ENCODE measurements around the gene HS3ST5. TPM values are rescaled to one million over a fixed set of nuclear protein-coding genes. Genes with fewer than 3 reads are reported as not detected.

HS3ST5 gene
- total RNA-seq, 4 donors from 2014 or later: not detected

GRCh38 chr6:114376611-114377175 lies 33.9 kb upstream of the HS3ST5 start:
- Histone ChIP-seq H3K27me3 (no peaks in the 10 kb centered on the region), H3K27ac (no peak overlapping the region), H3K9me3 (no peaks in the 10 kb centered on the region), H3K36me3 (no peaks in the 10 kb centered on the region), H3K4me1 (no peaks in the 10 kb centered on the region), H3K4me3 (no peak overlapping the region)
- TF ChIP-seq EP300 (IDR thresholded peaks at IDR 0.05) (no peak), POLR2A (IDR thresholded peaks at IDR 0.05) (no peak), POLR2AphosphoS5 (IDR thresholded peaks at IDR 0.05) (no peak)
- TF ChIP-seq, protein P1, sequence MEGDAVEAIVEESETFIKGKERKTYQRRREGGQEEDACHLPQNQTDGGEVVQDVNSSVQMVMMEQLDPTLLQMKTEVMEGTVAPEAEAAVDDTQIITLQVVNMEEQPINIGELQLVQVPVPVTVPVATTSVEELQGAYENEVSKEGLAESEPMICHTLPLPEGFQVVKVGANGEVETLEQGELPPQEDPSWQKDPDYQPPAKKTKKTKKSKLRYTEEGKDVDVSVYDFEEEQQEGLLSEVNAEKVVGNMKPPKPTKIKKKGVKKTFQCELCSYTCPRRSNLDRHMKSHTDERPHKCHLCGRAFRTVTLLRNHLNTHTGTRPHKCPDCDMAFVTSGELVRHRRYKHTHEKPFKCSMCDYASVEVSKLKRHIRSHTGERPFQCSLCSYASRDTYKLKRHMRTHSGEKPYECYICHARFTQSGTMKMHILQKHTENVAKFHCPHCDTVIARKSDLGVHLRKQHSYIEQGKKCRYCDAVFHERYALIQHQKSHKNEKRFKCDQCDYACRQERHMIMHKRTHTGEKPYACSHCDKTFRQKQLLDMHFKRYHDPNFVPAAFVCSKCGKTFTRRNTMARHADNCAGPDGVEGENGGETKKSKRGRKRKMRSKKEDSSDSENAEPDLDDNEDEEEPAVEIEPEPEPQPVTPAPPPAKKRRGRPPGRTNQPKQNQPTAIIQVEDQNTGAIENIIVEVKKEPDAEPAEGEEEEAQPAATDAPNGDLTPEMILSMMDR (IDR thresholded peaks at IDR 0.05): no peak
- 51% methylated on average over 2 of the region's 2 CpGs for WGBS
- DNase-seq (ENCODE audit: low spot score in 2 of 2): no peak

DNA sequence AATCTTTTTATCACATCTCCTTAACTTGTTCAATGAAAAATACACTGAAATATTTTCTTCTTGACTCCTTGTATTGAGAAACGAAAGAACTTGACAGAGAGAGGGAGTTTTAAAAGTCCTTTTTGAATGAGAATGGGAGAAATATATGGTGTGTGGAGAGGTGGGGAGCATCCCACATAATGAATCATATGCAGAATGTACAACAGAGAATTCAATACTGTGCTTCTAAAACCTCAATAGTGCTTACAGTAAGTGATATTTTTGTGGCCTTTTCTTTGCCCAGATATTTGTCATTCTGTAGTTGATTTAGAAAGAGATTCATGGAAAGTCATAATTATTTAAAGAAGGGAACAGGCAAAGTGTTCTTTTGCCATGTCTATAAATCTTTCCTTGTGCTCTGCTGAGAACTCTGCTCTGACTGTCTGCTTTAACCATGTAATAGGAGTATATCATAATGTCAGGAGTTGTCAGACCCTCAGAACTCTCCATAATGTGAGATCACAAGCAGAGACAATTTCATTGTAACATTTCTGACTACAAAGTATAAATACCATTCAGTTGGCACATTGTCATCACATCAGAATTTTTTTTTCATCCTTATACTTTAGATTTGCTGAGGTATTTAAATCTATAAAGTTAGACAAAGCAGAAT lies 32.8 kb upstream of the HS3ST5 start:
- WGBS: 28% methylated on average over 1 of the region's 1 CpG
- Histone ChIP-seq H3K36me3 (no peaks in the 10 kb centered on the region), H3K27ac (no peak overlapping the region), H3K9me3 (no peaks in the 10 kb centered on the region), H3K27me3 (no peaks in the 10 kb centered on the region), H3K4me3 (no peak overlapping the region), H3K4me1 (no peaks in the 10 kb centered on the region)
- DNase-seq (ENCODE audit: low spot score in 2 of 2): no peak
- TF ChIP-seq POLR2A (IDR thresholded peaks at IDR 0.05): no peak
- no peak for TF ChIP-seq EP300 (IDR thresholded peaks at IDR 0.05)
- no peak for TF ChIP-seq POLR2AphosphoS5 (IDR thresholded peaks at IDR 0.05)
- TF ChIP-seq, protein P1 (IDR thresholded peaks at IDR 0.05): no peak

GRCh38 chr6:114367315-114367961 lies 24.6 kb upstream of the HS3ST5 start:
- Histone ChIP-seq H3K4me1 (no peaks in the 10 kb centered on the region), H3K27me3 (no peaks in the 10 kb centered on the region), H3K36me3 (no peaks in the 10 kb centered on the region), H3K4me3 (no peak overlapping the region), H3K27ac (no peak overlapping the region), H3K9me3 (no peaks in the 10 kb centered on the region)
- DNase-seq (ENCODE audit: low spot score in 2 of 2): no peak
- TF ChIP-seq, protein P1 (IDR thresholded peaks at IDR 0.05): no peak
- TF ChIP-seq POLR2A (IDR thresholded peaks at IDR 0.05) (no peak), EP300 (IDR thresholded peaks at IDR 0.05) (no peak), POLR2AphosphoS5 (IDR thresholded peaks at IDR 0.05) (no peak)
- 70% methylated on average over 1 of the region's 1 CpG for WGBS

GRCh38 chr6:114366899-114367298 lies 24.1 kb upstream of the HS3ST5 start:
- no peak overlapping the region for H3K27ac ChIP-seq
- TF ChIP-seq, protein P1 (IDR thresholded peaks at IDR 0.05): no peak
- no peak for TF ChIP-seq POLR2AphosphoS5 (IDR thresholded peaks at IDR 0.05)
- no peak for TF ChIP-seq POLR2A (IDR thresholded peaks at IDR 0.05)
- TF ChIP-seq EP300 (IDR thresholded peaks at IDR 0.05): no peak
- DNase-seq (ENCODE audit: low spot score in 2 of 2): no peak
- no peaks in the 10 kb centered on the region for H3K4me1 ChIP-seq
- no peaks in the 10 kb centered on the region for H3K36me3 ChIP-seq
- no peaks in the 10 kb centered on the region for H3K27me3 ChIP-seq
- H3K9me3 ChIP-seq: no peaks in the 10 kb centered on the region
- H3K4me3 ChIP-seq: no peak overlapping the region

DNA sequence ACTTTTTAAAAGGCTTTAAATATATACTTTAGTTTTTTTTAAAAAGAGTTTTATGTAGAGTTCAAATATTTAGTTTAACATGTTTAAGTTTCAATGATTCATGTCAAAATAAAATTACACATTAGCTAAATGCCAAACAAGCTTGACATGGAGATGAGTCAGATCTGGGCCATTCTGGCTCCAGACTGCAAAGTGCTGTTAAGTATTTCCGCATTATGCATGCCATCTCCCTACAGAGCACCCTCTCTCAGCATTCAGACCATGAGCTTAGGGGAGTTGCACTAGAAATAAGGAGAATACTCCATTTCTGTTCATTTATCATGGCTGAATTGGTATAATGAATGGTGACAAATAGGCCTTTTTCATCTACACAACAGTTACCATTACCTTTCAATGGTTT lies 21.5 kb upstream of the HS3ST5 start:
- Histone ChIP-seq H3K4me3 (no peak overlapping the region), H3K27ac (no peak overlapping the region), H3K9me3 (no peaks in the 10 kb centered on the region), H3K4me1 (no peaks in the 10 kb centered on the region), H3K27me3 (no peaks in the 10 kb centered on the region), H3K36me3 (no peaks in the 10 kb centered on the region)
- no peak for TF ChIP-seq EP300 (IDR thresholded peaks at IDR 0.05)
- TF ChIP-seq, protein P1 (IDR thresholded peaks at IDR 0.05): no peak
- TF ChIP-seq POLR2A (IDR thresholded peaks at IDR 0.05): no peak
- no peak for TF ChIP-seq POLR2AphosphoS5 (IDR thresholded peaks at IDR 0.05)
- no peak for DNase-seq (ENCODE audit: low spot score in 2 of 2)
- WGBS: 50% methylated on average over 1 of the region's 1 CpG

Data from suprapubic skin (tissue), 4 donors.